Measurements from ENCODE around the gene EEA1.

DNA sequence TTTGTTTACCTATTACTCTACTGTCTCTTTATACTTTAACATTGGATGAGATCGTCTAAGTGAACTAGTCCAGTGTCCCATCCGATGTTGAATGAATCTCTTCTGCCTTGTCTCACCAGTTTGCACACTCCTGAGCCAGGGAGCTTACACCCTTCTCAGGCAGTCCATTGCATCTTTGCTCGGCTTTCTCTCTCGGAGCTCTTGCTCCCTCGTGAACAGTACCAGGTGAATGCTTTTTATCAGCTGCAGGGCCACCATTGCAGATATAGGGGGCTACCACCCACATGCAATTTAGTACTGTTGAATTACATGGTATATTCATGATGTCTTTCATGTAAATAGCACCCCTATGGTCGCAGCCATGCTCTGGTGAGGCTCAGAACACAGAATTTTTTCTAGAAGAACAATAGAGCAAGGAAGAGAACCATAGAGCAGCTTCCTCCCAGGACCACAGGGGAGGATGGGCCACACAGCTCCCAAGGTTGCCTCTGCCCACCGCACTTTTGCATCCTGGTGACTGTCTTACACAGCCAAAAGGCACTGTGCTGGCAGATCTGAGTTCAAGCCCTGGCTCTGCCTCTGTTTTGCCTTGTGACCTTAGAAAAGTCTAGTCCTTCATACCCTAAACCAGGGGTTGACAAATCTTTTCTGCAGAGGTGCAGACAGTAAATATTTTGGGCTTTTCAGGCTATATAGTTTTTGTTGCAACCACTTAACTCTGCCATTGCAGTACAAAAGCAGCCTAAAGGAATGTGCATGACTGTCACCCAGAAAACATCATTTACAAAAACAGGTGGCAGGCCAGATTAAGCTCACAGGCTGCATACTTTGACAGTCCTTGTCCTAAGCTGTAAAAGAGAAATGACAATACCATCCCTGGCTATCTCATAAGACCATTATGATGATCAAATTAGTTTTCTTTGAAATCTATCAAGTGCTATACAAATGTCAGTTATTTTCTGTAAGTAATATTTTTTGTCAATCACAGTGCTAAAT lies 190.9 kb downstream of the EEA1 start:
- TF ChIP-seq POLR2A (IDR thresholded peaks at IDR 0.05) (no peak), CTCF (IDR thresholded peaks at IDR 0.05 in 4 of 5, conservative IDR thresholded peaks at IDR 0.05 in 1 of 5) (no peak)

All from gastrocnemius medialis (tissue), 4 donors.